ENCODE results near the gene SH3TC1.

The SH3TC1 gene

DNA sequence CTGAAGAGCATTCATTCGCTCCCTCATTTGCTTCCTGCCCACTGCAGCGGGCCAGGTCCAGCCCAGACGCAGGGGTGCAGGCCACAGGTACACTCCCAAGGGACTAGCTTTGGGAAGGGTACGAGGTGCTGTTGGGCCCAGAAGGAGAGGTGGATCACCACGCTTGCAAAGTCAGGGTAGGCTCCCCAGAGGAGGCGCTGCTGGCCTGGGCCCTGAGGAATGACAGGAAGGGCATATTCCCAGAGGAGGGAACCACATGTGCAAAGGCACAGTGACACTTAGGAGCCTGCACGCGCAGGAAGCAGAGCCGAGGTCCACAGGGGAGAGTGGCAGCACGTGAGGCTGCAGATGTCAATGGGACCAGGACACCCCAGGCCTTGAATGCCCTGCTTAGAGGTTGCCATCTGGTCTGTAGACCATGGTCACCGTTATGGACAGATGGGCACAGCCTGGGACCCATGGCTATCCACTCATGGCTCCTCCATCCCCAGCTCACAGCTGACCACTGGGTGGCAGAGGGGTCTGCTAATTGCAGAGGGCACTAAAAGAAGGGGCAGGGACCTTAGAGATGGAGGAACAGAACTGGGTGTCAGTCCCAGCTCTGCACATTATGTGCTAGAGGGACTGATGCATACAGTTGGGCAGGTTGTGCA is 78.4 kb downstream of the SH3TC1 start:
- no peak for DNase-seq (ENCODE audit: low spot score)

DNA sequence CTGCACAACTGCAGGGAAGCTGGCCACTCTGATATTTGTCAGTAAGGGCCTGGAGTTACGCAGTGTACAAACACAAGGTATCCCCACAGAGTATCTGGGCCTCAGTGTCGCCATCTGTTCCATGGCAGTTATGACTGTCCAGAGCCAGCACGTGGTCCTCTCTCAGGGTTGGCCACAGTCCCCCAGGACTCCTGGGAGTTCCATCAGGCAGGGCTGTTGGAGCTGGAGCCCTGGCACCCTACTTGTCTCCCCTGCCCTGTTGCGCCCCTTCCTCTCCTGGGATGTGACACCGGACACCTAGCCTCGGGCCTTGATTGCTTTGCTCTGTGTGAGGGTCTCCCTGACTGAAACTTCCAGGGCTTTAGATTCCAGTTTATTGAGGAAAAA is 78.9 kb downstream of the SH3TC1 start:
- DNase-seq (ENCODE audit: low spot score) = no peak

DNA sequence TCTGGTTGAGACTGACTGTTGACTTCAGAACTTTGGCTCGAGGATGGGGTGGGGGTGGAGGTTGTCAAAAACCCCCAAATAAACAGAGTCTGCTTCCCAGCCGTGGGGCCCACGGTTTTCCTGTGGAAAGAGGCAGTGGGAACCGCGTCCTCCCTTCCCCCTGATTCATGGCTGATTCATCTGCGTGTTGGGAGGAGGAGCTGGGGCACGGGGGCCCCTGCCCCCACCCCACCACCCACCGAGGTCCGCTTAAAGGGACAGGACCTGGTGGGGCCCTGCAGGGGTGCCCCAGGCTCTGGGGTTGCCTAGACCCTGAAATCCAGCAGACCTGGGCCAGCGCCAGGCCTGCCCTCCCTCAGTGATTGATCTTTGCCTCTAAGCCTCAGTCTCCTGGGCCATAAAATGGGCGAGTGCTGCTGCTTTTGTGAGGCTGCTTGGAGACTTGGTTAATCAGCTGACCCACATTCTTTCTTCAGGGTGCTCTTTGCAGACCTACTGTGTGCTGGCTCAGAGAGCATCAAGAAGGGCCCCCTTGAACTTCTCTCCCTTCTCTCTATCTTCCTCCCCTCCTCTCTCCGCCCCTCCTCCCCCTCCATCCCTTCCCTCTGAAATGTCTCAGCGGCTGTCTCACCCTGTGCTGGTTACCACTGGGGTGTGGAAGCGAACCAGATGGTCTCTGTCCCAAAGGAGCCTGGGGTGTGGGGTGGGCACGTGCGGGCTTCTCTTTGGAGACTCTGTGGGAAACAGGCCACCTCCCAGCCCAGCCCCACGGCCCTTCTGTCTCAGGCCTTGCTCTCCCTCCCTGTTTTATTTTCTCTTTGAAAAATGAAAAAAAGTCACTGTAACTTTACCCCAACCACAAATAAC is 79.6 kb downstream of the SH3TC1 start:
- DNase-seq (ENCODE audit: low spot score) = no peak

DNA sequence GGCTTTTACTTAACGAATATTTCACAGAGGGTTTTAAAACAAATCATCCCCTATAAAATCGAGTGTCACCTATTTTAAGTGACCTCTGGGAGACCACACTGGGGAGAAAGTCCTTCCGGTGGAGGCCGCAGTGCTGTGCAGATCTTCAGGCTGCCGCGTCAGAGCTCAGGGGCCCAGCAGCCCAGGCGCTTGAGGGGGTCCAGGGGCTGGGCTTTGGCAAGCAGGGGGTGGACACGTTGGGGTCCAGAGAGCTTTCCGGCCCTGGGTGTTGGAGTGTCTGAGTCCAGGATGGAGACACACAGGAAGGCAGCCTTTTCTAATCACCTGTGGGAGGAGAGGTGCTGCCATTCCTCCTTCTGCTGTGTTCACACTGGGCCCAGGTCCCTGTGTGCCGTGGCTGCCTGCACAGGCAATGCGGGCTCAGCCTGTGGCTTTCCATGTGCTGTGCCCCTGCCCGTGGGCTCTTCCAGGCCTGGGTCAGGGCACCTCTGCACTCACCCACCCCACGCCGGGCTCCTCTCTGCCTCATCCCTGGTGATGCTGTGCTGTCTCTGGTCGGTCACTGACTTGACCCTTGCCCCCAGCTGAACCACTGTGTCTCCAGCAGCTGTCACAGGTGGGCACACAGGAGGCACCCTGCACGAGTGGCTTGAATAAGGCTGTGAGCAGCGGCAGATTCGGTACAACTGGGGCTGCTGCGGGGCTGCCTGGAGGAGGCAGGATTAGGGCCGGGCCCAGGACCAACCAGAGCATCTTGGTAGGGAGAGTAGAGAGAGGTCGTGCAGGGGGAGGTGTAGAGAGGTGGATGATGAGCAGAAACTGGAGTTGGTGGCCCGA is 80.4 kb downstream of the SH3TC1 start:
- DNase-seq (ENCODE audit: low spot score) = no peak

DNA sequence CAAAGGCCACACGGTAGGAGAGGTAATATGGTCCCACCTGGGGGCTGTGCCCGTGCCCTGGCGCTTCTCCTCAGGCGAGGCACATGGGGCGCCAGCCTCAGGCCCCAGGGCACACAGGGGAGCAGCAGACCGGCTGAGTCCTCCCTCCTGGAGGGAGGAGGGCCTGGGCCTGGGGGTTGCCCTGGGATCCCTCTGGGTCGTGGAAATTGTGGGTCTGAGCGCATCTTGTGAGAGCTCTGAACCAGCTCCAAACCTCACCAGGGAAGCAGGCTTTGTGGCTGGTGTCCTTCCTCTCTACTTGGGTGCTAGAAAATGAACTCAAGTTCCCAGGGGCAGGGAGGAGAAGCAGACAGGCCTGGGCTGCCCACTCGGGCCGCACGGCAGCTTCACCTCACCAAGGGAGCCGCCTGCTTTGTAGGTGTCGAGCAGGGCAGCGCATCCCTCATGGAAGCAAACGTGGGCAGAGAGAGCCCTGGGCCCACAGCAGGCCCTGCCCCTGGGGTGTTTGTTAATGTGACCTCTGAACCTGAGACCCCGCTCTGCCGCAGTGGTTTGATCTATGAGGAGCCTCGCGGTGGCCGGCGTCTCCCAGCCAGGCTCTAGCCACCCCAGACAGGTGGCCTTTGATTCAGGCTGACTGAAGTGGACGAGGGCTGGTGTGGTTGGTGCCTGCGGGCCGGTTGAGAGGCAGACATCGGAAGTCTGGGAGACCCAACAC is 81.2 kb downstream of the SH3TC1 start:
- no peak for DNase-seq (ENCODE audit: low spot score)

DNA sequence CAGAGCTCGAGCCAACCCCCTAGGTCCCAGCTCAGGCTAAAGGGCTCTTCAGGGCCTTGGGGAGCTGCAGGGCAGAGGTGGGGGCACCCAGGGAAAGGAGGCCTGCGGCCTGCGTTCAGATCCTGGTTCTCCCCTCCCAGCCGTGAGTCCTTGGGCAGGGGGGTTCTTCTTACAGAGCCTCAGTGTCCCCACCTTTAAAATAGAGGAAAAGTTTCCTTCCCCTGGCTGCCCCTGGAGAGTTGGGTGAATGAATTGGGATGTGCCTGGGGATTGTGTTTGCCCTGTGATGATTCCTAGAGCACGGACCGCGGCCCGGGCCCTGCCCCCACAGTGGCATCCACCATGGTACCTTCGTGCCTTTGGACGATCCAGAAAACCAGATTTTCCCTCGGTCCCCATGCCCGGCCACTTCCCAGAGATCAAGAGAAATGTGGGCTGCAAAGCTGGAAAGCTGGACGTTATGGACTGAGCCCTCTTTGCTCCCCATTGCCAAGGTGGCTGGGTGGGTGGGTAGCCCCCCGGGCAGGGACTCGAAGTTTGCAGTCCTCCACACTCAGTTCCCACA is 81.9 kb downstream of the SH3TC1 start:
- no peak for DNase-seq (ENCODE audit: low spot score)

DNA sequence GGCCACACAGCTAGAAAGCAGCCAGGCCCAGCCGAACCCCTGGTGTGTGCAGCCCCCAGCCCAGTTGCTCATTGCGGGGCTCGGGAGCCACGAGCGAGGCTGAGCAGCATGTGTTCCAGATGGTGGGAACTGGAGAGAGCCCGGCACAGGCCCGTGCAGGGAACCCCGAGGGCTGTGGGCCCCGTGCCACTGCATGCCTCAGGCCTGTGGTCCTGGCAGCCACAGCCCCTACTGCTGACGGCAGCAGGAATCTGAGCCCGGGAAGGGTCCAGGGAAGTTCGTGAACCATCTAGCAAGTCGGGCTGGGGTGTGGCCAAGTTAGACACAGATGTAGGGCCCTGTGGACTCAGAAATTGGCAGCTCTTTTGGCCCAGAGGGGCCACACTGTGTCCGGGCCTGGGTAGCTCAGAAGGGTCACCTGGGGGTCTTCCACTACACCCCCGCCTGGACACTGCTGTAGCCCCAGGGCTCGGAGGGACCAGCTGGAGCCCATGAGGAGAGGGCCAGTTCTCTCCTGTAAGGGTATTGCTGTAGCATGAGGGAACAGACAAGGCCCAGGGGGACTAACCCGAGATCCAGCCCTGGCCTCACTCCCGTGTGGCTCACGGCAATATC is 82.5 kb downstream of the SH3TC1 start:
- DNase-seq (ENCODE audit: low spot score) = no peak

DNA sequence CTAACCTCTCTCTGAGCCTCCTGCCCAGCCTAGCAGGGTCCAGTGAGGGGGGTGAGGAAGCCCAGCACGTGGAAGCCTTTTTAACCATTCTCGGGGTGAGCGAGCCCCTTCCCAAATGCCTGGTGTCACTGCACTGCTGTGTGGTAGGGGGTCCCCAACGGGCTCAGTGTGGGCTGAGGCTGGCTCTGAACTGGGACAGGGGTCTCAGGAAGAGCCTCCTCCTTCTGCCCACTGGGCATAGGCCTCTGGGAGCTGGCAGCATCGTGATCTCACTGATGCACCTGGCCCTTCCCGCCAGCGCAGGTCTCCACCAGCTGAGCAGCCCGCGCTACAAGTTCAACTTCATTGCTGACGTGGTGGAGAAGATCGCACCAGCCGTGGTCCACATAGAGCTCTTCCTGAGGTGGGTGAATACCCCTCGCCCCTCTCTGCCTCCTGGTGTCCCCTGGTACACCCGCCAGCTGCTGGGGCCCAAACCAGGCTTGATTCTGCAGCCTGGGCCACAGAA is 83.1 kb downstream of the SH3TC1 start:
- no peak for DNase-seq (ENCODE audit: low spot score)

DNA sequence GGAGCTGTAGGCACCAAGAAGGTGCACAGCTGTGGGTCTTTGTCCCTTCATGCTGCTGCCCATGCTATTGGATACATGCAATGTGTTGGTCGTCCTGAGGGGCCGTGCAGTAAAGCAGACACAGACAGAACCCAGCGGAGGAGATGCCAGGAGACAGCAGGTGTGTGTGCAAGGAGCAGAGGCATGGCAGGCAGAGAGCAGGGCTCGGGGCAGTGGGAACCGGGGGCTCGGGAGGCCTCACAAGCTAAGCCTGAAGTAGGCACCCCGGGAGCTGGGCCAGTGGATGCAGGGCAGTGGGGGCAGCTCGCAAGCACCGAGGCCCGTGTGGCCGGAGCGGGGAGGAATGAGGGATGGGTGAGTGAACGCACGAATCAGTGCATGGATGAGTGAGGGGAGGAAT is 83.7 kb downstream of the SH3TC1 start:
- DNase-seq (ENCODE audit: low spot score) = no peak

DNA sequence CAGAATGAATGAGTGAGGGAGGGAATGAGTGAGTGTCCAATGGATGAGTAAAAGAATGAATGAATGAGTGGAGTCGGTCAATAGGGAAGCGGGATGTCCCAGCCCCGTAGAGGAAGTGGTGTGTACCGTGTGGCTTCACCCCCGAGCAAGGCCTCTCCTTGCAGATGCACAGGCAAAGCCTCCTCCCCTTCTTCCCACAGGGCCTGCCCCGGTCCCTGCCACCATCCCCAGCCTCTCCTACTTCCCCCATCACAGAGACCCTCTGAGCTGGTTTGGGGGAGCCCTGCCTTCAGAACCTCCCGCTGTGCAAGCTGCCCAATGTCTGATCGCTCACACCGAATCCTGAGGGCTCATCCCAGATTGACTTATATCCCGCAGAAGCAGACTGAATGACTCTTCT is 84.1 kb downstream of the SH3TC1 start:
- no peak for DNase-seq (ENCODE audit: low spot score)

DNA sequence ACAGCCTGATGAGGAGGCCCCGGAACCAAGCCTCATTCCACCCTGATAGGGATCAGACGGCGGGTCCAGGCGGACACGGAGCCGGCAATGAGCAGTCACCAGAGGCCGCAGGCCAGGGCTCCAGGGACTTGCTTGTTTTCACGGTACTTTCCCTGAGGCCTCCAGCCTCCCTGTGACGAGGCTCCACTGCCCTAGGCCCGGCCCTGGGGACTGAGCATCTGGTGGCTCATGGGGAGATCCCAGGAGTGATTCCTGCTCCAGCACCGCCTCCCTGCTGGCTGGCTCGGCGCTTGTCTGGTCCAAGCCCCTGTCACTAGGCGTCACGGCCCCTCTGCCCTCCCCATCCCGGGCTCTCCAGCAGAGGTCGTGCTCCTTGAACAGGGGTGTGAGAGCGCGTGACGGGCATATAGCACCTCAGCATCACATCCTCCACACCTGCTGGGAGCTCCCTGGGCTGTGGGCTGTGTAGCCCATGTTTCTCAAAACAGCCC is 84.6 kb downstream of the SH3TC1 start:
- no peak for DNase-seq (ENCODE audit: low spot score)

DNA sequence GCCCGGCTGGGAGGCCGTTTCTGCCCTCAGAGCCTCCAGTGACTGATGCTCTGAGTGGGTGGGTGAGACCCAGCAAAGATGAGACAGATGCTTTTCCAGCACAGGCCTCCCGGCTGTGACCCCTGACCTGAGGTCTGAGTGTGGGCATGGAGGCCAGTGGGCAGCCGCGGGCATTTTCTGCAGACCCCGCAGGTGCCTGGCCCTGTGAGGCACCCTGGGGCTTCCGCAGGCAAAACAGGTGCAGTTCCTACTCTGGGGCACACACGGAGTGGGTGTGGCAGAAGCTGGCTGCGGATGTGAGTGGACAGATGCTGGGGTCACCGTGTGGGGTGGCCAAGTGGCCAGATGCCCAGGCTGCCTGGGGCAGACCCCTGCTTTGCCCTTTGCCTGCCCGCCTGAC is 85.3 kb downstream of the SH3TC1 start:
- no peak for DNase-seq (ENCODE audit: low spot score)

DNA sequence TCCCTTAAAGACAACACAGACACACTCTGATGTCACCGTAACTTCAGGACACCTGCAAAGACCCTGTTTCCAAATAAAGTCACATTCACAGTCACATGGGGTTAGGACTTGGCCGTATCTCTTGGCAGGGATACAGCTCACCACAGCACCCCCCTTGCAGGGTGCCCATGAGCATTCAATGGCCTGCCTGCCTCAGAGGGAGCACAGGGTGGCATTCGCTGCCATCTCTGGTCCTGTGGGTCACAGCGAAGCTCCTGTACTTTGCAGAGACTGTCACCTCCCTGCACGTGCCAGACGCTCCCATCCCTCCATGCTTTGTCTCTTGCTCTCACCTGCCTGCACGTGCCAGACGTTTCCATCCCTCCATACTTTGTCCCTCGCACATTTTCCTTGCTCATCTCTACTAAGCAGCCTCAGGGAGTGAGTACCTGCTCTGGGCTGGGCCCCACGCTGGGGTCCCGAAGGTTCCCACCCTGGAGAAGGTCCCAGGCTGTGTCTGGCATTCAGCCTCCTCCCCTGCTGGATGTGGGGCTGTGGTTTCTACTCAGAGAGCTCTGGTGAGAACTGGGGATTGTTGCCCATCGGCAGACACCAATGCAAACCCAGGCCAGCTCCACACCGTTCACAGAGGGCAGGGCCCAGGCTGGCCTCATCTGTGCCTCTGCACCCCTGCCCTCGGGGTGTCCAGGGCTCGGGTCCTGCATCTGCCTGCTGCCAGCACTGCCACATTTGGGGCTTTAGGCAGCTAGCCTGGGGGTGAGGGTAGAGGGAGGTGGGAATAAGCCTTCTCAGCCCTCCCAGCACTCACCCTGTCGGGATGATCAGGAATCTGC is 86.3 kb downstream of the SH3TC1 start:
- DNase-seq (ENCODE audit: low spot score) = no peak

DNA sequence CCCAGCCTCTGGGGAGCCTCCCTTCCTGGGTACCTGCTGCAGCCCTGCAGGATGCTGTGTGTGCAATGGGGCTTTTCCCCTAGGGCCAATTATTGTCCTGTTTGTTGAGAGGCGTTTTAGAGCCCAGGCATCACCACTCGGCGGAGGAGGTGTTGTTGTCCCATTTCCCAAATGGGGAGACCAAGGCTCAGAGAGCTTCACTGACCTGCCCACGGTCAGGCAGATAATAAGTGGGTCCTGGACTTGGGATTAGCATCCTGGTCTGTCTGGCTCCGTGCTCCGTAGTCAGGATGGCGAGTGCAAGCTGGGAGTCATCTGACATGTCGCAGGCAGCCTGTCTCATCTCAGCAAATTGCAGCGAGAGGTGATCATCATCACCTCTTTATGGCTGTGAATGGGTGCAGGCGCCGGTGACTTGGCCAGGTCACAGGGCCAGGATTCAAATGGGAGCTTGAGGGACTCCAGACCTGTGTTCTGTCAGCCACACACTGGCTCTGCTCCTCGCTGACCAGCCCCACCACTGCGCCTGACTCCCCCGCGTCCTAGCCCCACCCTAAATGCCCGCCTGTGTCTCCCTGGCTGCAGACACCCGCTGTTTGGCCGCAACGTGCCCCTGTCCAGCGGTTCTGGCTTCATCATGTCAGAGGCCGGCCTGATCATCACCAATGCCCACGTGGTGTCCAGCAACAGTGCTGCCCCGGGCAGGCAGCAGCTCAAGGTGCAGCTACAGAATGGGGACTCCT is 87.1 kb downstream of the SH3TC1 start:
- DNase-seq (ENCODE audit: low spot score) = no peak

DNA sequence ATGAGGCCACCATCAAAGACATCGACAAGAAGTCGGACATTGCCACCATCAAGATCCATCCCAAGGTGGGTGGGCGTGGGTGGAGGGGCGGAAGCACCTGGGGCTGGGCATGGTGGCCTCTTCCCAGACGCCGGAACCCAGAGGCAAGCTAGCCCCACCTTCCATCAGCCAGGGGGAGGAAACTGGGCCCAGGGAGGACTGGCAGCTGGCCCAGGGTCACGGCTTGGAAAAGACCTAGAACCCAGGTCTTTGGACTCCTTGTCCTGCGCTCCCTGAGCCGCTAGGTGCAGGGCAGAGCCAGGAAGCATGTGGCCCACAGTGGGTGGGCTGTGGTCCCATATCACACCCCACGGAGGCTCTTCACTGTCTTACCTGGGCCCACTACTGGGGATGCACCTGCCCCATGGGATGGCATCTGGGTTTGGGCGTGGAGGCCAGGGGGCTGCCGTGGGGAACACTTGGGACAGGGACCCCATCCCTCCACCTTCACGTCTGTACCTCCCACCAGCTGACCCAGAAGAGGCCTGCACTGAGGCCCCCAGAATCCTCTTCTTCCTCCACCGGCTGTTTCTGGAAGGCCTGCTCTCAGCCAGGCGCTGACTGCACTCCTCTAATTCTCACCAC is 87.7 kb downstream of the SH3TC1 start:
- no peak for DNase-seq (ENCODE audit: low spot score)

DNA sequence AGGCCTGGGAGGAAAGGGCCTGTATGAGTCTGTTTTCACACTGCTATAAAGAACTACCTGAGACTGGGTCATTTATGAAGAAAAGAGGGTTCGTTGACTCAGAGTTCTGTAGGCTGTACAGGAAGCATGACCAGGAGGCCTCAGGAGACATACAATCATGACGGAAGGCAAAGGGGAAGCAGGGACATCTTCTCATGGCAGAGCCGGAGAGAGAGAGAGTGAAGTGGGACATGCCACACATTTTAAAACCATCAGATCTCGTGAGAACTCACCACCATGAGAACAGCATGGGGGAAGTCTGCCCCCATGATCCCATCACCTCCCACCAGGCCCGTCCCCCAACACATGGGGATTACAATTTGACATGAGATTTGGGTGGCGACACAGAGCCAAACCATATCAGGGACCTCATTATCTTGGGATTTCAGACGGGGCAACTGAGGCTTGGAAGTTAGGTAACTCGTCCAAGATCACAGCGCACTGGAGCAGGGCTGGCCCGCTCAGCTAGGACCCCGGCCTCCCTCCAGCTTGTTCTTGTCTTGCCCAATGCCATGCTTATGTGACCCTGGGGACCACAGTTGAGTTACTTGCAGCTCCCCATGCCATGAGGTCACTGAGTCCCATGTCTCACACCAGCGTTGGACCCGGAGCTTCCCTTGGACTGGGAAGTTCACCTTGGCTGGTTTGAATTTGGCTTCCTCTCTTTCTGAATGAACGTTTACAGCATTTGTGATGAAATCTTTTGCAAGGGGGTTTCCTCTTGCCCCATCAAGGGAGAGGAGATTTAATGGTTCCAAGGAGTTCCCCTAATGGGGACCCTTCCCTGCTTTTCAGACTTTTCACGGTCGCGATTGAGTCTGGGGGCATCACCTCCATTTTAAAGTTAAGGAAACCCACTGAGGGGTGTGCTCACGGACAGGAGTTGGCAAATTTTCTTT is 88.5 kb downstream of the SH3TC1 start:
- no peak for DNase-seq (ENCODE audit: low spot score)

DNA sequence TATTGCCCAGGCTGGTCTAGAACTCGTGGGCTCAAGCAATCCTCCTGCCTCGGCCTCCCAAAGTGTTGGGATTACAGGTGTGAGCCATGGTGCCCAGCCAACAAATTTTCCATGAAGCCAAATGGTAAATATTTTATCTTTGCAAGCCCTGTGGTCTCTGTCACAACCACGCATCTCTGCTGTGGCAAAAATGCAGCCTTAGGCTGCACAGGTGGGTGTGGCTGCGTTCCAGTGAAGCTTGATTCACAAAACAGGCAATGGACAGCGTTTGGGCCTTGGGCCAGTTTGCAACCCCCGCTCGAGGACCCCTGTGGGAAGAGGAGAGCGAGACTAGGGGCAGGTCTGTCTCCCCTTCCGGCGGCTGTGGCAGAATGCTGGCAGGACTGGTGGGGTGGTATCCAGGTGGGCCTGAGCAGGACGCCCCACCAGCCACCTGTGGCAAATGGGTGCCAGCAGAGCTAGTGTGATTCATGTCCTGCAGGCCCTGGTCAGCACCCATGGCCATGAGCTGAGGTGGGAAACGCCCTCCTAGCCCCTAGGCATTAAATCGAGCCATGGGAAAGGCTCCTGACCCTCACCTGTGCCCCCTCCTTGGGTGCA is 90.2 kb downstream of the SH3TC1 start:
- no peak for DNase-seq (ENCODE audit: low spot score)
